Measurements from ENCODE around the gene SEMA3A. TPM values are rescaled to one million over a fixed set of nuclear protein-coding genes. Genes with fewer than 3 reads are reported as not detected.

SEMA3A gene
- total and polyA plus RNA-seq, 4 experiments from 2014 or later: 0.26 to 0.78 (median 0.38) TPM; not detected in 1

DNA sequence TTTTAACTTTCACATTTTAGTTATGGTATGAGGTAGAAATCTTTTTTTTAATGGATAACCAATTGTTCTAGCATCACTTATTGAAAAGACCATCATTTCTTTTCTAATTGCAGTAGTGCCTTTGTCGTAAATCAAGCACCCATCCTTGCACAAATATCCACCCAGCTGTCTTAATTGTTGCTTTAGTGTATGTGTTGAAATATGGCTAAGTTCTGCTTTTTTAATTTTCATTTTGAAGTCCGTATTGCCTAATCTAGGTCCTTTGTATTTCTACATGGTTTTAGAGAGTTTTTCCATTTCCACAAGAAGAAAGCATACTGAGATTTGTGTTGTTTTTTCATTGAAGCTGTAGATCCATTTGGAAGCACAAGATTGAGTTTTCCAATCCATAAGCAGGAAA is 286.1 kb downstream of the SEMA3A start:
- no peaks in the 10 kb centered on the region for H3K4me1 Mint-ChIP-seq
- Histone ChIP-seq H3K27me3 (ENCODE audit: insufficient read depth, low read length) (no peaks in the 10 kb centered on the region), H3K36me3 (ENCODE audit: insufficient read depth, low read length) (no peaks in the 10 kb centered on the region), H3K27ac (ENCODE audit: low read depth, low read length) (no peak overlapping the region), H3K4me3 (ENCODE audit: low read length in 2 of 2) (no peak overlapping the region), H3K4me1 (ENCODE audit: insufficient read depth, low read length) (no peaks in the 10 kb centered on the region), H3K9me3 (ENCODE audit: control insufficient read depth in 1 of 2, low read length in 2 of 2) (no peaks in the 10 kb centered on the region)
- peaks cover 0 to 13% (median 2%) of the 10 kb centered on the region in 8 donors for H3K9me3 Mint-ChIP-seq
- H3K27ac Mint-ChIP-seq: no peak overlapping the region
- H3K36me3 Mint-ChIP-seq: no peaks in the 10 kb centered on the region
- ChIA-PET POLR2A (ENCODE audit: partially characterized antibody) (no interaction called here), CTCF (ENCODE audit: partially characterized antibody) (no interaction called here)
- intact Hi-C loops (cut with micrococcal nuclease): no loop called here
- no peak for DNase-seq
- H3K27me3 Mint-ChIP-seq: no peaks in the 10 kb centered on the region
- no peak overlapping the region for H3K4me3 Mint-ChIP-seq

Data from CD4-positive, alpha-beta memory T cell (primary cell).